H1 (cell line): ENCODE results near the gene CASQ1. TPM values are rescaled to one million over a fixed set of nuclear protein-coding genes. Genes with fewer than 3 reads are reported as not detected.

ENCODE experiments used
- ATF2 ChIP-seq: IDR thresholded peaks from 2 replicates; pipeline ENCODE4 v1.6.1; 2012; ENCODE audit warnings: low read length, inconsistent platforms
- CHD1 ChIP-seq: IDR thresholded peaks from 2 replicates; pipeline ENCODE4 v1.6.1; 2012; ENCODE audit warnings: low read depth, low read length, improper control_type of control experiment
- MAX ChIP-seq: IDR thresholded peaks from 2 replicates; pipeline ENCODE4 v1.6.1; 2012; ENCODE audit warnings: inconsistent platforms
- TAF7 ChIP-seq: optimal IDR thresholded peaks from 2 replicates; pipeline ENCODE3; 2011; ENCODE audit warnings: low read depth, mild to moderate bottlenecking, inconsistent platforms, low read length, moderate library complexity, borderline replicate concordance
- USF2 ChIP-seq: IDR thresholded peaks from 2 replicates; pipeline ENCODE4 v1.6.1; 2011; ENCODE audit warnings: low read length, improper control_type of control experiment
- polyA plus RNA-seq, 7 experiments: library from polyadenylated mRNA; depleted of rRNA in 3 of 7; stranded (reverse) in 5 of 7; unstranded in 2 of 7; fragments of >200 nt in 5 of 7; fragments of 200-250 nt in 2 of 7; gene quantifications; 1 replicate in 5 of 7; 2 replicates in 1 of 7; 4 replicates in 1 of 7; pipeline versions ENCODE4 v1.2.1 to v1.2.3, GENCODE V29; 2011 to 2013; ENCODE audit warnings: missing spikeins in 2 of 7, mixed read lengths in 2 of 7
- total RNA-seq: library from RNA; stranded (reverse); fragmentation: NEBNext Ultra II Directional; extraction: Animal tissue kit (Norgen Biotek cat#: 25700); gene quantifications from 2 replicates; pipeline ENCODE4 v1.2.1, GENCODE V29; 2021

The CASQ1 gene
- total and polyA plus RNA-seq, 2 of the 8 experiments (the other 6 are each of a cell fraction or from before 2014, with no cell fraction given) = 0.80 to 1.3 TPM

GRCh38 chr1:160206036-160206389, 15.6 kb downstream of the CASQ1 start (continued):
- TF ChIP-seq ATF2 = no peak
- no peak for TF ChIP-seq MAX
- TF ChIP-seq TAF7 = no peak
- no peak for TF ChIP-seq USF2
- TF ChIP-seq CHD1 = no peak
